Measurements from ENCODE around the gene RILPL1.
"Not testable (repeated sequence)": the region's sequence is repeated elsewhere in the genome, so short reads cannot be mapped to it uniquely, and the experiment has no call there.

The RILPL1 gene

GRCh38 chr12:123494124-123494851 lies 39.2 kb downstream of the RILPL1 start:
- no peaks in the 10 kb centered on the region for H3K9me3 ChIP-seq (replicated peaks in 1 of 11)
- TF ChIP-seq Cebpa-rat (IDR thresholded peaks at IDR 0.05), result no peak
- H3K27me3 ChIP-seq, result peaks cover 0 to 7% (median 0%) of the 10 kb centered on the region in 11 experiments; a peak in 1 of 22 replicates
- peaks cover 0 to 5% (median 0%) of the 10 kb centered on the region in 11 experiments; a peak in 1 of 22 replicates for H4K20me1 ChIP-seq
- H3K4me1 ChIP-seq, result peaks cover 7 to 21% (median 15%) of the 10 kb centered on the region in 10 experiments
- no peak overlapping the region for H3K27ac ChIP-seq
- no peak overlapping the region for H3K4me3 ChIP-seq
- H3K9ac ChIP-seq, result no peak overlapping the region
- peaks cover 0 to 32% (median 0%) of the 10 kb centered on the region in 11 experiments; a peak in 3 of 22 replicates for H3K36me3 ChIP-seq
- no peak overlapping the region for H3K4me2 ChIP-seq

- Histone ChIP-seq H3K4me1 (peaks cover 7 to 21% (median 15%) of the 10 kb centered on the region in 10 experiments), H3K4me2 (peak overlapping the region in 5 of 11 experiments; percentile 41 to 57 (median 49); a peak in 10 of 22 replicates), H3K36me3 (peaks cover 0 to 14% (median 0%) of the 10 kb centered on the region in 11 experiments; a peak in 3 of 22 replicates)
- not testable (repeated sequence) for H3K27ac ChIP-seq; H3K27me3 ChIP-seq; H3K9ac ChIP-seq; H3K4me3 ChIP-seq; H3K9me3 ChIP-seq (replicated peaks in 1 of 11); H4K20me1 ChIP-seq
These were observed 41.0 kb downstream of the RILPL1 start for GRCh38 chr12:123492339-123493039.

GRCh38 chr12:123491481-123491880 lies 42.0 kb downstream of the RILPL1 start:
- Histone ChIP-seq H4K20me1 (peaks cover 0 to 5% (median 0%) of the 10 kb centered on the region in 11 experiments; a peak in 1 of 22 replicates), H3K27me3 (peaks cover 0 to 7% (median 0%) of the 10 kb centered on the region in 11 experiments; a peak in 1 of 22 replicates), H3K36me3 (peaks cover 0 to 4% (median 0%) of the 10 kb centered on the region in 11 experiments; a peak in 2 of 22 replicates), H3K4me3 (no peak overlapping the region), H3K9me3 (replicated peaks in 1 of 11) (no peaks in the 10 kb centered on the region), H3K4me1 (peaks cover 7 to 21% (median 15%) of the 10 kb centered on the region in 10 experiments), H3K9ac (peak overlapping the region in 4 of 11 experiments; percentile 10 to 42 (median 34); a peak in 2 of 22 replicates), H3K4me2 (peak overlapping the region in 8 of 11 experiments; percentile 6 to 71 (median 52); a peak in 14 of 22 replicates), H3K27ac (no peak overlapping the region)
- TF ChIP-seq Cebpa-rat (IDR thresholded peaks at IDR 0.05), result no peak

GRCh38 chr12:123491056-123491455 lies 42.5 kb downstream of the RILPL1 start:
- Histone ChIP-seq H3K9ac (peak overlapping the region in 4 of 11 experiments; percentile 10 to 42 (median 34); a peak in 2 of 22 replicates), H3K4me3 (no peak overlapping the region), H3K36me3 (0 out of 22 replicates have a peak, but pooled peaks cover 0 to 4% (median 0%) of the 10 kb centered on the region in 11 experiments), H3K27me3 (peaks cover 0 to 7% (median 0%) of the 10 kb centered on the region in 11 experiments; a peak in 1 of 22 replicates), H3K4me2 (peak overlapping the region in 8 of 11 experiments; percentile 6 to 71 (median 52); a peak in 14 of 22 replicates), H3K27ac (no peak overlapping the region), H3K4me1 (peaks cover 7 to 21% (median 15%) of the 10 kb centered on the region in 10 experiments), H4K20me1 (peaks cover 0 to 5% (median 0%) of the 10 kb centered on the region in 11 experiments; a peak in 1 of 22 replicates), H3K9me3 (replicated peaks in 1 of 11) (no peaks in the 10 kb centered on the region)
- TF ChIP-seq Cebpa-rat (IDR thresholded peaks at IDR 0.05), result no peak

DNA sequence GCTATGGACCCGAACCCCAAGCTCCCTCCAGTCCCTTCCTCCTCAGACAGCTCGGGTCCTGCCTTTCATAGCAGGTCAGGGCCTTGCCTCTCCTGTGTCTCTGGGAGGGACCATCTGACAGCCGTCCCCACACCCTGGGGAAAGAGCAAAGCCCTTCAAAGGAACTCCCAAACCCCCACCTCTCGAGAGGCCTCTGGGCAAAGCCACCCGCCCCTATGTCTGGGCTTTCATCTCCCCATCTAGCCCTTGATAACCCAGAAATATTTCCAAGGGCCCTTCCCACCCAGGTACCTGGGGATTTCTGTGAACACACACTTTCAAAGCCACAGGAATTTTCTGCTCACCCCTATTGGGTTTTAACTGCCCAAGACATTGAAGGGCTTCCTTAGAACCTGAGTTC lies 43.4 kb downstream of the RILPL1 start:
- no peak overlapping the region for H3K4me3 ChIP-seq
- H3K9ac ChIP-seq, result peak overlapping the region in 2 of 11 experiments; percentile 9 to 33; a peak in 1 of 22 replicates
- H4K20me1 ChIP-seq, result peaks cover 0 to 8% (median 0%) of the 10 kb centered on the region in 11 experiments; a peak in 2 of 22 replicates
- TF ChIP-seq Cebpa-rat (IDR thresholded peaks at IDR 0.05), result no peak
- peaks cover 0 to 9% (median 0%) of the 10 kb centered on the region in 11 experiments; a peak in 1 of 22 replicates for H3K36me3 ChIP-seq
- peaks cover 0 to 7% (median 0%) of the 10 kb centered on the region in 11 experiments; a peak in 2 of 22 replicates for H3K27me3 ChIP-seq
- H3K9me3 ChIP-seq (replicated peaks in 1 of 11), result no peaks in the 10 kb centered on the region
- peaks cover 7 to 21% (median 15%) of the 10 kb centered on the region in 10 experiments for H3K4me1 ChIP-seq
- no peak overlapping the region for H3K27ac ChIP-seq
- H3K4me2 ChIP-seq, result peak overlapping the region in 4 of 11 experiments; percentile 20 to 58 (median 32); a peak in 6 of 22 replicates

DNA sequence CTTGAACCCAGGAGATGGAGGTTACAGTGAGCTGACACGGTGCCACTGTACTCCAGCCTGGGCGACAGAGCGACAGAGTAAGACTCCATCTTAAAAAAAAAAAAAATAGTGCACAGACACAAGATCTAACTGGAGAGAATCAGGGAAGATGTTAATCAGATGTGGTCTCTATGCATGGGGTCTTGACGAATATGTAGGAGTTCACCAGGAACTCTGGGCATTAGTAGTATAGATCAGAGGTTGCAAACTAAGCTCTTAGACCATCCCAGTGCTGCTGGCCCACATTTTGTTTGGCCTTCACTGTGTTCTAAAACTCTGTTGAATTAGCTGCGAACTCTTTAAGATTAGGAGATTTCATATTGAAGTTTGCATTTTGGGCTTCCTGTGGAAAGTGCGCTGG lies 43.9 kb downstream of the RILPL1 start:
- no peak overlapping the region for H3K27ac ChIP-seq
- peaks cover 0 to 7% (median 4%) of the 10 kb centered on the region in 11 experiments; a peak in 7 of 22 replicates for H3K27me3 ChIP-seq
- peaks cover 0 to 8% (median 0%) of the 10 kb centered on the region in 11 experiments; a peak in 1 of 22 replicates for H3K36me3 ChIP-seq
- H3K9ac ChIP-seq, result 0 out of 22 replicates have a peak overlapping the region, but pooled peaks of 1 of the 11 experiments have one; percentile 9
- H3K4me2 ChIP-seq, result peak overlapping the region in 3 of 11 experiments; percentile 31 to 58 (median 33); a peak in 2 of 22 replicates
- H3K9me3 ChIP-seq (replicated peaks in 1 of 11), result no peaks in the 10 kb centered on the region
- H4K20me1 ChIP-seq, result peaks cover 0 to 8% (median 0%) of the 10 kb centered on the region in 11 experiments; a peak in 2 of 22 replicates
- TF ChIP-seq Cebpa-rat (IDR thresholded peaks at IDR 0.05), result no peak
- H3K4me1 ChIP-seq, result peaks cover 8 to 22% (median 18%) of the 10 kb centered on the region in 10 experiments
- H3K4me3 ChIP-seq, result no peak overlapping the region

DNA sequence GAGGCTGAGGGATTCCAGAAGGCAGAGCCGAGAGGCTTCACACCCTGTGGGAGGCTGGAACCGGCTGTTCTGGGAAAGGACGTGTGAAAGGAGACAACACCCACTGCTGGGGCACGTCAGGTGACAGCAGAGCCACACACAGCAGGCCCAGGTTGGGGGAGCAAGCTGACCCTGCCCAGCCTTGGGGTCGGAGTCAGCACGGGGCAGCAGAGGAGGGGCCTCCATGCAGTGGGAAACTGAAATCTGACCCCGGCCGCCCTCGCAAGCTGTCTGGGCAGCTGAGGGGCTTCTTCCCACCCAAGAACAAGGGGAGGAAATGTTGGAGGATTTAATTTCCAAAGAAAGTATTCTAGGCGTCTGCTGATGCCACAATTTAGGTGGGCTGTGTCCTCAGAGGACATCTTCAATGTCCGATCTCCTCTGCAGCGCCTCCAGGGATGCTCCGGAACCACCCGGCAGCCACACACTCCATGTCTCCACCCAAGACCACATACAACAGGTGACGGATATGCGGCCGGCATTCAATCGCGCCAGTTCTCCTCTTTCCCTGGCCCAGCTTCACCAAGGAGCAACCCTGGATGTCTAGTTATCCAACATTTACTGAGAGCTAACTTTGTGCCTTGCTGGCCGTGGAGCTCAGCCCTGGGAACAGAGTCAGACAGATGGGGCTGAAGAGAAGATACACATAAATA lies 44.8 kb downstream of the RILPL1 start:
- H3K27ac ChIP-seq, result no peak overlapping the region
- peaks cover 17 to 31% (median 25%) of the 10 kb centered on the region in 10 experiments for H3K4me1 ChIP-seq
- H3K9me3 ChIP-seq (replicated peaks in 1 of 11), result no peaks in the 10 kb centered on the region
- H3K9ac ChIP-seq, result no peak overlapping the region
- peaks cover 0 to 8% (median 0%) of the 10 kb centered on the region in 11 experiments; a peak in 4 of 22 replicates for H4K20me1 ChIP-seq
- TF ChIP-seq Cebpa-rat (IDR thresholded peaks at IDR 0.05), result no peak
- H3K27me3 ChIP-seq, result peaks cover 0 to 14% (median 10%) of the 10 kb centered on the region in 11 experiments; a peak in 8 of 22 replicates
- no peak overlapping the region for H3K4me3 ChIP-seq
- no peak overlapping the region for H3K4me2 ChIP-seq
- peaks cover 0 to 8% (median 0%) of the 10 kb centered on the region in 11 experiments; a peak in 1 of 22 replicates for H3K36me3 ChIP-seq

DNA sequence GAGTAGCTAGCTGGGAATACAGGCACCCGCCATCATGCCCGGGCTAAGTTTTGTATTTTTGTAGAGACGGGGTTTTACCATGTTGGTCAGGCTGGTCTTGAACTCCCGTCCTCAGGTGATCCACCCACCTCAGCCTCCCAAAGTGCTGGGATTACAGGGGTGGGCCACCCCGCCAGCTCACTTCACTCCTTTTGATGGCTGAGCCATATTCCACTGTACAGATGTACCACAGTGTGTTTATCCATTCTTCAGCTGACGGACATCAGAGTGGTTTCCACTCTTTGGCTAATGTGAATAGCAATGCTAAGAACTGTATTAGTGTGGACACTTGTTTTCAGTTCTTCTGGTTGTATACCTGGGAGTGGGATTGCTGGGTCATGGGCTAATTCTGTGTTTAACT lies 46.1 kb downstream of the RILPL1 start:
- H3K4me1 ChIP-seq, result peaks cover 13 to 38% (median 25%) of the 10 kb centered on the region in 10 experiments
- H3K36me3 ChIP-seq, result peaks cover 0 to 8% (median 0%) of the 10 kb centered on the region in 11 experiments; a peak in 1 of 22 replicates
- no peak overlapping the region for H3K4me2 ChIP-seq
- H4K20me1 ChIP-seq, result peaks cover 0 to 8% (median 0%) of the 10 kb centered on the region in 11 experiments; a peak in 4 of 22 replicates
- no peak overlapping the region for H3K27ac ChIP-seq
- peaks cover 0 to 17% (median 10%) of the 10 kb centered on the region in 11 experiments; a peak in 8 of 22 replicates for H3K27me3 ChIP-seq
- no peak for TF ChIP-seq Cebpa-rat (IDR thresholded peaks at IDR 0.05)
- H3K9me3 ChIP-seq (replicated peaks in 1 of 11), result no peaks in the 10 kb centered on the region
- H3K9ac ChIP-seq, result no peak overlapping the region
- H3K4me3 ChIP-seq, result no peak overlapping the region
